NOMO-1 treated with DMSO at 0.1 percent for 48 hours (cell line): ENCODE data around the gene NR6A1.
A peak's percentile ranks its signal among the peaks of the same experiment; 100 is the strongest.

Experiments used
- DNase-seq: peaks from one replicate; lab custom pipeline; 2025; ENCODE audit not compliant: unreplicated experiment; lab: John Stamatoyannopoulos, UW

Gene NR6A1

GRCh38 chr9:124695280-124695890, 75.7 kb downstream of the NR6A1 start:
- DNase-seq = no peak

GRCh38 chr9:124694414-124695279, 76.5 kb downstream of the NR6A1 start:
- DNase-seq = peak; percentile 46

GRCh38 chr9:124693403-124693802, 77.7 kb downstream of the NR6A1 start:
- no peak for DNase-seq

- DNase-seq = peak; percentile 30
Measured at GRCh38 chr9:124688238-124688904, 82.7 kb downstream of the NR6A1 start.

- peak; percentile 33 for DNase-seq
Measured at GRCh38 chr9:124686918-124687317, 84.2 kb downstream of the NR6A1 start.

GRCh38 chr9:124685217-124685616, 85.9 kb downstream of the NR6A1 start:
- DNase-seq = no peak

- DNase-seq = no peak
Measured at GRCh38 chr9:124684169-124684568, 86.9 kb downstream of the NR6A1 start.

- DNase-seq = no peak
Measured at GRCh38 chr9:124683043-124683442, 88.1 kb downstream of the NR6A1 start.

- no peak for DNase-seq
Measured at GRCh38 chr9:124680714-124681390, 90.3 kb downstream of the NR6A1 start.

- no peak for DNase-seq
Measured at GRCh38 chr9:124680049-124680448, 91.1 kb downstream of the NR6A1 start.

- no peak for DNase-seq
Measured at GRCh38 chr9:124676159-124676551, 95.0 kb downstream of the NR6A1 start.

GRCh38 chr9:124675261-124676158, 95.6 kb downstream of the NR6A1 start:
- DNase-seq = no peak

GRCh38 chr9:124674651-124675050, 96.5 kb downstream of the NR6A1 start:
- no peak for DNase-seq

- DNase-seq = no peak
Measured at GRCh38 chr9:124673063-124673462, 98.0 kb downstream of the NR6A1 start.

GRCh38 chr9:124671861-124672260, 99.2 kb downstream of the NR6A1 start:
- DNase-seq = no peak

GRCh38 chr9:124666642-124667041, 104.5 kb downstream of the NR6A1 start:
- no peak for DNase-seq

GRCh38 chr9:124665391-124666058, 105.6 kb downstream of the NR6A1 start:
- DNase-seq = no peak

- DNase-seq = no peak
Measured at GRCh38 chr9:124664143-124664542, 107.0 kb downstream of the NR6A1 start.

GRCh38 chr9:124663046-124663961, 107.8 kb downstream of the NR6A1 start:
- no peak for DNase-seq
